HepG2 (cell line): ENCODE results near the gene TFEC. TPM values are rescaled to one million over a fixed set of nuclear protein-coding genes. Genes with fewer than 3 reads are reported as not detected.

Experiments
- ATAC-seq: fragments of 200-7000 bp; cut with Tn5 transposase; 3 replicates; pipeline ENCODE4 v1.9.1; 2020; ENCODE audit warnings: mild to moderate bottlenecking, moderate library complexity
- BruUV-seq: library from RNA; stranded (reverse); fragments of 400-500 nt; replicated peaks from 2 replicates; lab custom pipeline; 2021; lab: Mats Ljungman, UMichigan
- CTCF ChIA-PET: fragments of 300-600 bp; formaldehyde crosslinking; extraction: SDS; loops from one replicate; lab custom pipeline; 2021; ENCODE audit warnings: low total read pairs, inconsistent platforms, low intra/inter-chr PET ratio; lab: Yijun Ruan, JAX
- POLR2A ChIA-PET: fragments of 350-600 bp; sonication (Branson Sonifier 250); formaldehyde crosslinking; loops from one replicate; lab custom pipeline; 2020; ENCODE audit warnings: antibody characterized with exemption, inconsistent platforms; lab: Yijun Ruan, JAX
- DNase-seq: peaks from one replicate; pipeline ENCODE4 v3.0.0-alpha.2; 2015; ENCODE audit warnings: low spot score
- FAIRE-seq: peaks from 3 replicates; lab custom pipeline; 2011; peaks lifted over from hg19 to GRCh38; lab: Jason Lieb, UNC
- H2AFZ ChIP-seq: one replicate; pipeline ENCODE4 v1.6.1; 2011; ENCODE audit warnings: low read length, inconsistent platforms
- H3K27ac ChIP-seq: fragments of 300-600 bp; 3 replicates; pipeline ENCODE4 v1.8.0; 2011; ENCODE audit warnings: mixed run types, mild to moderate bottlenecking, mixed read lengths, low read length, inconsistent platforms; ENCODE audit not compliant: insufficient read depth; ENCODE audit errors: extremely low read length
- H3K27me3 ChIP-seq, 2 experiments: fragments of 200-600 bp in 1 of 2; 2 replicates in 1 of 2; 3 replicates in 1 of 2; pipeline versions ENCODE4 v1.6.0 to v1.8.0; 2011; ENCODE audit warnings: low read length in 2 of 2, mild to moderate bottlenecking in 2 of 2, moderate library complexity in 2 of 2, inconsistent platforms in 1 of 2; ENCODE audit not compliant: insufficient read depth in 2 of 2, control insufficient read depth in 1 of 2
- H3K36me3 ChIP-seq, 2 experiments: fragments of 200-600 bp in 1 of 2; replicated peaks in 1 of 2; 2 replicates in 1 of 2; 3 replicates in 1 of 2; pipeline versions ENCODE4 v1.5.1 to v1.8.0; 2011; ENCODE audit warnings: low read length in 2 of 2, inconsistent platforms in 1 of 2; ENCODE audit not compliant: insufficient read depth in 2 of 2, control insufficient read depth in 1 of 2
- H3K4me1 ChIP-seq: 2 replicates; pipeline ENCODE4 v1.5.1; 2012; ENCODE audit warnings: low read length, inconsistent platforms; ENCODE audit not compliant: insufficient read depth
- H3K4me2 ChIP-seq: 2 replicates; pipeline ENCODE4 v1.6.0; 2011; ENCODE audit warnings: low read depth, low read length, inconsistent platforms
- H3K4me3 ChIP-seq, 3 experiments: fragments of 200-600 bp in 1 of 3; sonication (generic), shearing (Covaris generic) in 1 of 3; replicated peaks in 1 of 3; 2 replicates each; pipeline ENCODE4 v1.5.1; 2011 to 2016; ENCODE audit warnings: low read length in 3 of 3, inconsistent platforms in 2 of 3, low read depth in 2 of 3, mild to moderate bottlenecking in 2 of 3, control low read depth in 1 of 3, mixed read lengths in 1 of 3; ENCODE audit not compliant: insufficient read depth in 1 of 3
- H3K79me2 ChIP-seq: one replicate; pipeline ENCODE4 v1.6.1; 2011; ENCODE audit warnings: low read length, inconsistent platforms; ENCODE audit not compliant: insufficient read depth
- H3K9ac ChIP-seq: 2 replicates; pipeline ENCODE4 v1.6.0; 2011; ENCODE audit warnings: mild to moderate bottlenecking, low read depth, low read length, inconsistent platforms; ENCODE audit not compliant: insufficient read depth
- H3K9me3 ChIP-seq: 2 replicates; pipeline ENCODE4 v1.5.1; 2012; ENCODE audit warnings: mild to moderate bottlenecking, low read length
- H4K20me1 ChIP-seq: 2 replicates; pipeline ENCODE4 v1.6.0; 2011; ENCODE audit warnings: inconsistent platforms, mild to moderate bottlenecking, low read length, moderate library complexity; ENCODE audit not compliant: insufficient read depth
- CREM ChIP-seq, 2 experiments: sonication (generic) in 1 of 2; formaldehyde crosslinking in 1 of 2; IDR thresholded peaks; 2 replicates each; pipeline versions ENCODE4 v1.4.0 to v1.6.1; 2016 to 2020; ENCODE audit warnings: antibody characterized with exemption in 1 of 2, mild to moderate bottlenecking in 1 of 2, missing genetic modification reagents in 1 of 2
- FIP1L1 ChIP-seq: fragments of 200-400 bp; formaldehyde crosslinking; IDR thresholded peaks from 2 replicates; pipeline ENCODE4 v1.6.1; 2018; ENCODE audit warnings: low read depth, mild to moderate bottlenecking, low read length, moderate library complexity, borderline replicate concordance; ENCODE audit not compliant: insufficient read depth
- KDM6A ChIP-seq: IDR thresholded peaks from 2 replicates; pipeline ENCODE4 v1.6.1; 2016; ENCODE audit warnings: low read depth
- NCOR1 ChIP-seq: fragments of 200-600 bp; sonication (generic); IDR thresholded peaks from 2 replicates; pipeline ENCODE4 v1.7.0; 2017; ENCODE audit warnings: antibody characterized with exemption, low read length, borderline replicate concordance
- NR3C1 ChIP-seq: sonication (generic); formaldehyde crosslinking; IDR thresholded peaks from 2 replicates; pipeline ENCODE4 v1.4.0; 2020; ENCODE audit warnings: missing genetic modification reagents
- REXO4 ChIP-seq: sonication (generic); formaldehyde crosslinking; IDR thresholded peaks from 2 replicates; pipeline ENCODE4 v1.8.0; 2022; ENCODE audit warnings: missing genetic modification reagents, mild to moderate bottlenecking, borderline replicate concordance
- SMAD1 ChIP-seq: sonication (generic); formaldehyde crosslinking; IDR thresholded peaks from 2 replicates; pipeline ENCODE4 v1.4.0; 2020; ENCODE audit warnings: missing genetic modification reagents, low read depth, mild to moderate bottlenecking, borderline replicate concordance
- SRSF9 ChIP-seq: fragments of 200-400 bp; formaldehyde crosslinking; IDR thresholded peaks from 2 replicates; pipeline ENCODE4 v1.6.1; 2018; ENCODE audit warnings: borderline replicate concordance, mild to moderate bottlenecking, low read depth, low read length; ENCODE audit not compliant: insufficient read depth, poor library complexity, severe bottlenecking
- ZNF264 ChIP-seq: sonication (generic); formaldehyde crosslinking; IDR thresholded peaks from 2 replicates; pipeline ENCODE4 v1.4.0; 2020; ENCODE audit warnings: missing genetic modification reagents
- ZNF775 ChIP-seq: sonication (generic); formaldehyde crosslinking; IDR thresholded peaks from 2 replicates; pipeline ENCODE4 v1.4.0; 2020; ENCODE audit warnings: missing genetic modification reagents, mild to moderate bottlenecking, moderate library complexity, borderline replicate concordance
- ZNF780A ChIP-seq: sonication (generic); formaldehyde crosslinking; IDR thresholded peaks from 2 replicates; pipeline ENCODE4 v1.8.0; 2022; ENCODE audit warnings: mild to moderate bottlenecking, missing genetic modification reagents, moderate library complexity
- WGBS: methylation state at CpG from one replicate; pipeline ENCODE4 v1.1.6; 2017; ENCODE audit warnings: low lambda C conversion rate; 5-methylcytosine and 5-hydroxymethylcytosine counted together
- in situ Hi-C: cut with HindIII; loops from 2 replicates; pipeline ENCODE4 v1.10.0; 2017; ENCODE audit warnings: low pct_unique_long_range_greater_than_20kb; ENCODE audit not compliant: extremely low pct_ligation_motif_present
- intact Hi-C: fragments of 100-400 bp; cut with micrococcal nuclease; formaldehyde crosslinking; loops from one replicate; pipeline ENCODE4 v1.10.0; 2022; ENCODE audit not compliant: unreplicated experiment
- polyA plus RNA-seq, 8 experiments: library from polyadenylated mRNA; depleted of rRNA in 3 of 8; stranded (reverse) in 7 of 8; unstranded in 1 of 8; fragments of >200 nt; fragmentation: Illumina TruSeq in 4 of 8; extraction: Trizol in 4 of 8; gene quantifications; 2 replicates each; pipeline versions ENCODE4 v1.2.1 to v1.2.3, GENCODE V29; 2011 to 2016; ENCODE audit warnings: low read depth in 4 of 8, missing spikeins in 1 of 8, mixed read lengths in 1 of 8; ENCODE audit not compliant: insufficient read depth in 1 of 8
- total RNA-seq, 5 experiments: library from RNA; depleted of rRNA; stranded (reverse); fragments of >200 nt; fragmentation: Illumina TruSeq; extraction: Trizol; gene quantifications; 2 replicates each; pipeline ENCODE4 v1.2.3, GENCODE V29; 2016; ENCODE audit warnings: low read depth in 1 of 5
- TF ChIP-seq, protein P1 (sequence below): fragments of 450-650 bp; IDR thresholded peaks from 2 replicates; pipeline ENCODE4 v1.6.1; 2016
- TF ChIP-seq, protein P2 (sequence below): sonication (generic); formaldehyde crosslinking; IDR thresholded peaks from 2 replicates; pipeline ENCODE4 v1.5.1; 2020; ENCODE audit warnings: missing genetic modification reagents, mild to moderate bottlenecking, borderline replicate concordance
- TF ChIP-seq, protein P3 (sequence below): sonication (generic); formaldehyde crosslinking; IDR thresholded peaks from 2 replicates; pipeline ENCODE4 v1.4.0; 2020; ENCODE audit warnings: mild to moderate bottlenecking, missing genetic modification reagents
- TF ChIP-seq, protein P4 (sequence below): sonication (generic); formaldehyde crosslinking; IDR thresholded peaks from 2 replicates; pipeline ENCODE4 v1.4.0; 2020; ENCODE audit warnings: missing genetic modification reagents, low read depth, mild to moderate bottlenecking, borderline replicate concordance

The TFEC gene
- total and polyA plus RNA-seq, 2 of the 13 experiments (the other 11 are each of a cell fraction or from before 2014, with no cell fraction given): not detected

DNA sequence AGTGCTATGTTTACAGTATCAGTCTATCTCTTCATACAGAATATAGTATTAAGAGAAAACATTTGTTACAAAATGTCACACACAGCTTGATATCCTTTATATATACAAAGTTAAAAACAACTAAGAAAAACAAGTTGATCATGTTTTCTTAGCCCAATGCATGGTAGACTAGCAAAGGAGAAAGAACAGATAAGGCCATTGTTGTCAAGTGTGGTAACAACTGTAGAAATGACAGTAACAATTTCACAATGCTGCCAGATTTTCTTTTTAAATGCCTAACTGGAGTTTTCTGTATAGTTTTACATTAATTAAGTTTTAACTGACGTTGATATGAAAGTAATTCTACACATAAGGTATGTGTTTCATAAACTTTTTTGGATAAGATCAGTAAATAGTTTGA lies 65.8 kb downstream of the TFEC start:
- H3K27me3 ChIP-seq: no peaks in the 10 kb centered on the region
- CTCF ChIA-PET: no interaction called here
- no peak for FAIRE-seq
- WGBS: 0% methylated on average over 1 of the region's 1 CpG
- no peak overlapping the region for H3K27ac ChIP-seq
- no peak for ATAC-seq
- intact Hi-C loops: no loop called here
- POLR2A ChIA-PET: no interaction called here
- no peaks in the 10 kb centered on the region for H4K20me1 ChIP-seq
- no TSS peak for BruUV-seq
- H3K79me2 ChIP-seq: no peaks in the 10 kb centered on the region
- H3K4me2 ChIP-seq: no peak overlapping the region
- no peak overlapping the region for H2AFZ ChIP-seq
- no peak overlapping the region for H3K9ac ChIP-seq
- peaks cover 6% of the 10 kb centered on the region; the same call in 1 of the 2 replicates for H3K4me1 ChIP-seq
- H3K9me3 ChIP-seq: no peaks in the 10 kb centered on the region
- H3K4me3 ChIP-seq: no peak overlapping the region
- no peaks in the 10 kb centered on the region for H3K36me3 ChIP-seq
- TF ChIP-seq ZNF775: no peak
- TF ChIP-seq NCOR1: no peak
- TF ChIP-seq, protein P1, sequence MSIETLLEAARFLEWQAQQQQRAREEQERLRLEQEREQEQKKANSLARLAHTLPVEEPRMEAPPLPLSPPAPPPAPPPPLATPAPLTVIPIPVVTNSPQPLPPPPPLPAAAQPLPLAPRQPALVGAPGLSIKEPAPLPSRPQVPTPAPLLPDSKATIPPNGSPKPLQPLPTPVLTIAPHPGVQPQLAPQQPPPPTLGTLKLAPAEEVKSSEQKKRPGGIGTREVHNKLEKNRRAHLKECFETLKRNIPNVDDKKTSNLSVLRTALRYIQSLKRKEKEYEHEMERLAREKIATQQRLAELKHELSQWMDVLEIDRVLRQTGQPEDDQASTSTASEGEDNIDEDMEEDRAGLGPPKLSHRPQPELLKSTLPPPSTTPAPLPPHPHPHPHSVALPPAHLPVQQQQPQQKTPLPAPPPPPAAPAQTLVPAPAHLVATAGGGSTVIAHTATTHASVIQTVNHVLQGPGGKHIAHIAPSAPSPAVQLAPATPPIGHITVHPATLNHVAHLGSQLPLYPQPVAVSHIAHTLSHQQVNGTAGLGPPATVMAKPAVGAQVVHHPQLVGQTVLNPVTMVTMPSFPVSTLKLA: no peak
- TF ChIP-seq, protein P2, sequence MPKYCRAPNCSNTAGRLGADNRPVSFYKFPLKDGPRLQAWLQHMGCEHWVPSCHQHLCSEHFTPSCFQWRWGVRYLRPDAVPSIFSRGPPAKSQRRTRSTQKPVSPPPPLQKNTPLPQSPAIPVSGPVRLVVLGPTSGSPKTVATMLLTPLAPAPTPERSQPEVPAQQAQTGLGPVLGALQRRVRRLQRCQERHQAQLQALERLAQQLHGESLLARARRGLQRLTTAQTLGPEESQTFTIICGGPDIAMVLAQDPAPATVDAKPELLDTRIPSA (CRISPR knock-in tag): no peak
- TF ChIP-seq ZNF780A (CRISPR knock-in tag): no peak
- TF ChIP-seq, protein P3, sequence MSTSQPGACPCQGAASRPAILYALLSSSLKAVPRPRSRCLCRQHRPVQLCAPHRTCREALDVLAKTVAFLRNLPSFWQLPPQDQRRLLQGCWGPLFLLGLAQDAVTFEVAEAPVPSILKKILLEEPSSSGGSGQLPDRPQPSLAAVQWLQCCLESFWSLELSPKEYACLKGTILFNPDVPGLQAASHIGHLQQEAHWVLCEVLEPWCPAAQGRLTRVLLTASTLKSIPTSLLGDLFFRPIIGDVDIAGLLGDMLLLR (CRISPR knock-in tag): no peak
- no peak for TF ChIP-seq KDM6A (CRISPR knock-in tag)
- no peak for TF ChIP-seq SRSF9
- no peak for TF ChIP-seq NR3C1 (CRISPR knock-in tag)
- no peak for TF ChIP-seq REXO4 (CRISPR knock-in tag)
- TF ChIP-seq SMAD1: no peak
- TF ChIP-seq CREM (IDR thresholded peaks at IDR 0.05): no peak
- TF ChIP-seq CREM (CRISPR knock-in tag; IDR thresholded peaks at IDR 0.05): no peak
- TF ChIP-seq FIP1L1: no peak
- TF ChIP-seq ZNF264 (CRISPR knock-in tag): no peak
- TF ChIP-seq, protein P4, sequence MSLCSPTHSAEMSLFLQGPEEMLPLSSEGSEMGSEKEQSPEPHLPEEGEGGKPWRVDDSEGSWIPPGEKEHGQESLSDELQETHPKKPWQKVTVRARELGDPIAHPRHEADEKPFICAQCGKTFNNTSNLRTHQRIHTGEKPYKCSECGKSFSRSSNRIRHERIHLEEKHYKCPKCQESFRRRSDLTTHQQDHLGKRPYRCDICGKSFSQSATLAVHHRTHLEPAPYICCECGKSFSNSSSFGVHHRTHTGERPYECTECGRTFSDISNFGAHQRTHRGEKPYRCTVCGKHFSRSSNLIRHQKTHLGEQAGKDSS (CRISPR knock-in tag): no peak
- TF ChIP-seq, all 625 proteins: peak for 0
- no peak for DNase-seq
- in situ Hi-C loops: no loop called here
